ENCODE measurements around the gene ZNF805. TPM values are rescaled to one million over a fixed set of nuclear protein-coding genes. Genes with fewer than 3 reads are reported as not detected.

Gene ZNF805
- total and polyA plus RNA-seq, 2 of the 13 experiments (the other 11 are each of a cell fraction or from before 2014, with no cell fraction given), result 5.1 to 12.8 TPM

- TF ChIP-seq ZNF407 (CRISPR knock-in tag; IDR thresholded peaks at IDR 0.05; ENCODE audit: not compliant biosample characterization) (peak; percentile 36), RAD21 (CRISPR knock-in tag; IDR thresholded peaks at IDR 0.05) (0 out of 2 replicates have a peak, but pooled peaks have one; percentile 33), NR2F1 (CRISPR knock-in tag; IDR thresholded peaks at IDR 0.05) (no peak), ZNF138 (CRISPR knock-in tag; IDR thresholded peaks at IDR 0.05; ENCODE audit: low read depth) (0 out of 2 replicates have a peak, but pooled peaks have one; percentile 92), PHF5A (CRISPR knock-in tag; IDR thresholded peaks at IDR 0.05; ENCODE audit: low read depth, unreplicated experiment) (peak; percentile 34), ZNF614 (CRISPR knock-in tag; IDR thresholded peaks at IDR 0.05; ENCODE audit: borderline replicate concordance) (no peak), THAP7 (CRISPR knock-in tag; IDR thresholded peaks at IDR 0.05) (0 out of 2 replicates have a peak, but pooled peaks have one; percentile 17), ZNF788 (CRISPR knock-in tag; IDR thresholded peaks at IDR 0.05; ENCODE audit: borderline replicate concordance) (0 out of 2 replicates have a peak, but pooled peaks have one; percentile 51), NBN (conservative IDR thresholded peaks at IDR 0.05) (no peak), NCOR1 (IDR thresholded peaks at IDR 0.05; ENCODE audit: borderline replicate concordance, low read length) (no peak; the same call in 1 of the 2 replicates), SNAPC4 (CRISPR knock-in tag; IDR thresholded peaks at IDR 0.05) (peak; percentile 74; the same call in 1 of the 2 replicates), KMT2B (CRISPR knock-in tag; IDR thresholded peaks at IDR 0.05) (peak; percentile 82; the same call in 1 of the 2 replicates), TBP (CRISPR knock-in tag; IDR thresholded peaks at IDR 0.05) (0 out of 2 replicates have a peak, but pooled peaks have one; percentile 55), NFKBIZ (CRISPR knock-in tag; IDR thresholded peaks at IDR 0.05) (no peak)
These were observed 39.9 kb downstream of the ZNF805 start, which contains the start of gene ZNF460 (continued) for GRCh38 chr19:57280165-57280961.

All from HepG2 (cell line).